Karpas-422 (cell line): ENCODE measurements around the gene ATP4B. TPM values are rescaled to one million over a fixed set of nuclear protein-coding genes. Genes with fewer than 3 reads are reported as not detected.
"Not testable (repeated sequence)": the region's sequence is repeated elsewhere in the genome, so short reads cannot be mapped to it uniquely, and the experiment has no call there.

ENCODE experiments used
- DNase-seq: peaks from one replicate; pipeline ENCODE4 v3.0.0-alpha.2; 2015
- H2AFZ ChIP-seq: fragments of 200-600 bp; sonication (generic); 2 replicates; pipeline ENCODE4 v1.6.1; 2014; ENCODE audit warnings: antibody characterized with exemption, low read length, mixed read lengths
- H3K27ac ChIP-seq: fragments of 200-600 bp; sonication (generic); 2 replicates; pipeline ENCODE4 v1.5.1; 2014; ENCODE audit warnings: mild to moderate bottlenecking, low read length, moderate library complexity
- H3K27me3 ChIP-seq: fragments of 200-600 bp; sonication (generic); 2 replicates; pipeline ENCODE4 v1.6.1; 2014; ENCODE audit warnings: low read length, mixed read lengths
- H3K36me3 ChIP-seq: fragments of 200-600 bp; sonication (generic); 2 replicates; pipeline ENCODE4 v1.6.1; 2014; ENCODE audit warnings: low read length, mixed read lengths; ENCODE audit not compliant: insufficient read depth
- H3K4me1 ChIP-seq: fragments of 200-600 bp; sonication (generic); 2 replicates; pipeline ENCODE4 v1.6.1; 2014; ENCODE audit warnings: mild to moderate bottlenecking, low read length, mixed read lengths
- H3K4me2 ChIP-seq: fragments of 200-600 bp; sonication (generic); 2 replicates; pipeline ENCODE4 v1.6.1; 2014; ENCODE audit warnings: low read length, low read depth, mild to moderate bottlenecking; ENCODE audit not compliant: poor library complexity, severe bottlenecking
- H3K4me3 ChIP-seq: fragments of 200-600 bp; sonication (generic); 2 replicates; pipeline ENCODE4 v1.5.1; 2014; ENCODE audit warnings: mild to moderate bottlenecking, antibody characterized with exemption, low read length, mixed read lengths
- H3K79me2 ChIP-seq: fragments of 200-600 bp; sonication (generic); 2 replicates; pipeline ENCODE4 v1.6.1; 2014; ENCODE audit warnings: mild to moderate bottlenecking, low read length, mixed read lengths
- H3K9ac ChIP-seq: fragments of 200-600 bp; sonication (generic); 2 replicates; pipeline ENCODE4 v1.6.0; 2014; ENCODE audit warnings: low read length
- H3K9me2 ChIP-seq: fragments of 200-600 bp; sonication (generic), shearing (Covaris generic); replicated peaks from 2 replicates; pipeline ENCODE4 v1.6.0; 2014; ENCODE audit warnings: mild to moderate bottlenecking, low read length, moderate library complexity; ENCODE audit not compliant: insufficient read depth
- H3K9me3 ChIP-seq: fragments of 300-700, 200-600 bp; sonication (generic); 2 replicates; pipeline ENCODE4 v1.6.1; 2014; ENCODE audit warnings: low read length, mixed read lengths
- H4K20me1 ChIP-seq: fragments of 200-600 bp; sonication (generic); 2 replicates; pipeline ENCODE4 v1.6.1; 2014; ENCODE audit warnings: mild to moderate bottlenecking, antibody characterized with exemption, low read length, low read depth; ENCODE audit not compliant: insufficient read depth
- total RNA-seq: library from RNA; depleted of rRNA; stranded (reverse); fragments of >200 nt; shearing (Covaris generic); gene quantifications from 2 replicates; pipeline ENCODE4 v1.2.3, GENCODE V29; 2014; ENCODE audit warnings: low replicate concordance

The ATP4B gene
- total RNA-seq, 1 experiment from 2014 or later: not detected

DNA sequence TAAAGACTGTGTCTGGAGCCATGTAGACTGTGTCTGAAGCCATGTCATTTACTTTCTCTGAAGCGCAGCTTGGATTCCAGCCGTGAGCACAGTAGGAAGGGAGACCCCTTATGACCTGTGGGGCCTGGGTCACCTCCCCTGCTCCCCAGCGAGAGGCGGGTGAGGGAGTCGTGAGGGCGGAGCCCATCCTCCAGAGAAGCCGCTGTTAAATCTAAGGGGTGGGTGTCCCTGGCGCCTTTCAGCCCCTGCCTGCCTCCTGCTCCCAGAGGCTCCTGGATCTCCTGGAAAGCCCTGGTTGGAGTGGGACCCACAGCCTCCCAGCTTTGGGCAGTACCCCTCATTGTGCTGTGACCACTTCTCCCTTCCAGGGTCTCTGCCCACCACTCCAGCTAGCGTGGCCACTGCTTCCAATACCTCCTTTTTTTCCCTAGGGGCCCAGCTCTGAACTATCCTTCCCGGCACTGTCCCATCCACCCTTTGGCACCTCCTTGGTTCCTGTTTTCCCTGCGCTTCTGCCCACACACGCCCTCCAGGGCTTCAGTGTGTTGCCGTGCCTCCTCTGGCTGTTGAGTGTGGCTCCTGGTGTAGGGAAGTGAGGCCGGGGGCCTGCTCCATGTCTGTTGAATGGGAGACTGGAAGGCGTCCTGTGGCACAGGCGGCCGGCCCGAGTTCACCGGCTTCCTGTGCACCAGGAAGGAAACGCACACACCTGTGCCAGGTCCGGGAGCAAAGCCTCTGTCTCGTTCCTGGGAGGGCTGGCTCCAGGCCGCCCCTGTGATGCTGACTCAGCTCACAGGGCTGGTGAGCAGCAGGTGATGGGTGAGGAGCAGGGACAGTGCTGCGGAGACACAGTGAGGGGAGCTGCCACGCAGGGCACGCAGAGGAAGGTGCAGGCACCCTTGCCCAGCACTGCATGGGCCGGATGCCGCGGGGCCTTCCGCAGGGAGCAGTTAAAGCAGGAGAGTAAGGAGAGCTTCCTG lies 29.4 kb downstream of the ATP4B start:
- Histone ChIP-seq H3K9ac (no peak overlapping the region), H3K4me1 (no peaks in the 10 kb centered on the region), H3K79me2 (peaks cover 71% of the 10 kb centered on the region), H3K27ac (no peak overlapping the region), H4K20me1 (peaks cover 68% of the 10 kb centered on the region), H3K4me2 (no peak overlapping the region), H2AFZ (no peak overlapping the region), H3K27me3 (no peaks in the 10 kb centered on the region), H3K9me3 (no peaks in the 10 kb centered on the region), H3K4me3 (no peak overlapping the region), H3K9me2 (no peaks in the 10 kb centered on the region), H3K36me3 (peaks cover 13% of the 10 kb centered on the region)
- DNase-seq: no peak

DNA sequence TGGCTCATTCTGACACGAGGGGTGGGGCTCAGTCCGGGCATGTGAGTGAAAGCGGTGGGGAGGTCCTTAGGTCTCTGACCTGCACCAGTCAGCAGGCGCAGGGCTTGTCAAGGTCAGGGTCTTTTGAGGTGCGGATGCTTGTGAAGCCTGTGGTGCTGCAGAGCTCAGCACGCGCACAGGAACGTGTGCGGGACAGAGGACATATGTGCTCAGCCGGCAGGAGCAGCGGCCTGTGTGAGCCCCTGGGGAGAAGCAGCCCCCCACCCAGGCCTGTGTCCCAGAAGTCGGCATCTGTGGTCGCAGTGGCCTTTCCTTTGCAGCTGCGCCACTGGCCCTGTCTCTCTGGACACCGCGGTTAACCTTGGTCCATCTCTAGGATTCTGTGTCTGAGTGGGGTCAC lies 30.9 kb downstream of the ATP4B start:
- H3K9ac ChIP-seq: no peak overlapping the region
- H3K9me2 ChIP-seq: no peaks in the 10 kb centered on the region
- H2AFZ ChIP-seq: no peak overlapping the region
- no peak for DNase-seq
- no peak overlapping the region for H3K4me3 ChIP-seq
- H4K20me1 ChIP-seq: peaks cover 68% of the 10 kb centered on the region
- H3K36me3 ChIP-seq: peaks cover 25% of the 10 kb centered on the region
- H3K4me1 ChIP-seq: no peaks in the 10 kb centered on the region
- no peak overlapping the region for H3K27ac ChIP-seq
- no peaks in the 10 kb centered on the region for H3K9me3 ChIP-seq
- no peak overlapping the region for H3K4me2 ChIP-seq
- H3K27me3 ChIP-seq: no peaks in the 10 kb centered on the region
- peaks cover 85% of the 10 kb centered on the region for H3K79me2 ChIP-seq

DNA sequence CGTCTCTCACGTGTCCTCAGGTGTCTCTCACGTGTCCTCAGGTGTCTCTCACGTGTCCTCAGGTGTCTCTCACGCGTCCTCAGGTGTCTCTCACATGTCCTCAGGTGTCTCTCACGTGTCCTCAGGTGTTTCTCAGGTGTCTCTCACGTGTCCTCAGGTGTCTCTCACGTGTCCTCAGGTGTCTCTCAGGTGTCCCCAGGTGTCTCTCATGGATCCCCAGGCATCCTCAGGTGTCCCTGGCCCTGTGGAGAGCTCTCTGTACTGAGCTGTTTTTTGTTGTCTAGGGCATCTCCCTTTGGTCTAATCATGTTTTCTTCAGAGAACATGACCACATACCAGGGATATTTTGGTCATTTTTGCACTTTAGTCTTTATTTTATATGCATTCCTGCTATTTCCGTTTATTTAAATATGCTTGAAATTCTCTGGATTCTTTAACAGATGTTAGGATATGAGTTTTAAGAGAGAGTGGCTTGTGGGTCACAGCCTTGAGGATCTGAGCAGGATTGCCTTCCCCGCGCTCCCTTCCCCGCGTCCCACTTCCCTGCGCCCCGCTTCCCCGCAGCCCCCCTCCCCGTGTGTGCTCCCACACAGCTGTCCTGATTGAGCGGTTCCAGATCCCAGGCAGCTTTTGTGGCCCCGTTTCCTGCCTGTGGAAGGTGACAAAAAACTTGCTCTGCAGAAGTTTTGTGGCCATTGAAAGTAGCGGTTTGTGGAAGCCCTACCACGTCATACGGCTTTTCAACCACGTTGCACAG lies 31.9 kb downstream of the ATP4B start:
- H3K9ac ChIP-seq: no peak overlapping the region
- H3K9me2 ChIP-seq: no peaks in the 10 kb centered on the region
- no peak overlapping the region for H3K4me2 ChIP-seq
- H3K4me1 ChIP-seq: no peaks in the 10 kb centered on the region
- H3K9me3 ChIP-seq: no peaks in the 10 kb centered on the region
- H3K27ac ChIP-seq: no peak overlapping the region
- H2AFZ ChIP-seq: no peak overlapping the region
- H3K4me3 ChIP-seq: no peak overlapping the region
- H4K20me1 ChIP-seq: peaks cover 63% of the 10 kb centered on the region
- no peak for DNase-seq
- no peaks in the 10 kb centered on the region for H3K27me3 ChIP-seq
- peaks cover 87% of the 10 kb centered on the region for H3K79me2 ChIP-seq
- H3K36me3 ChIP-seq: peaks cover 17% of the 10 kb centered on the region; the same call in 1 of the 2 replicates

DNA sequence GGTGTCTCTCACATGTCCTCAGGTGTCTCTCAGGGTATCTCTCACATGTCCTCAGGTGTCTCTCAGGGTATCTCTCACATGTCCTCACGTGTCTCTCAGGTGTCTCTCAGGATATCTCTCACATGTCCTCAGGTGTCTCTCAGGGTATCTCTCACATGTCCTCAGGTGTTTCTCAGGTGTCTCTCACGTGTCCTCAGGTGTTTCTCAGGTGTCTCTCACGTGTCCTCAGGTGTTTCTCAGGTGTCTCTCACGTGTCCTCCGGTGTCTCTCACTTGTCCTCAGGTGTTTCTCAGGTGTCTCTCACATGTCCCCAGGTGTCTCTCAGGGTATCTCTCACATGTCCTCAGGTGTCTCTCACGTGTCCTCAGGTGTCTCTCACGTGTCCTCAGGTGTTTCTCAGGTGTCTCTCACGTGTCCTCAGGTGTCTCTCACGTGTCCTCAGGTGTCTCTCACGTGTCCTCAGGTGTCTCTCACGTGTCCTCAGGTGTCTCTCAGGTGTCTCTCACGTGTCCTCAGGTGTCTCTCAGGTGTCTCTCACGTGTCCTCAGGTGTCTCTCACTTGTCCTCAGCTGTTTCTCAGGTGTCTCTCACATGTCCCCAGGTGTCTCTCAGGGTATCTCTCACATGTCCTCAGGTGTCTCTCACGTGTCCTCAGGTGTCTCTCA lies 33.2 kb downstream of the ATP4B start:
- H3K4me1 ChIP-seq, H3K27me3 ChIP-seq, H3K9ac ChIP-seq, H2AFZ ChIP-seq, H3K4me2 ChIP-seq, H3K9me3 ChIP-seq, H3K27ac ChIP-seq, H3K9me2 ChIP-seq, DNase-seq, H3K4me3 ChIP-seq: not testable (repeated sequence)
- H3K36me3 ChIP-seq: peaks cover 17% of the 10 kb centered on the region; the same call in 1 of the 2 replicates
- peaks cover 52% of the 10 kb centered on the region for H4K20me1 ChIP-seq
- peaks cover 90% of the 10 kb centered on the region for H3K79me2 ChIP-seq

DNA sequence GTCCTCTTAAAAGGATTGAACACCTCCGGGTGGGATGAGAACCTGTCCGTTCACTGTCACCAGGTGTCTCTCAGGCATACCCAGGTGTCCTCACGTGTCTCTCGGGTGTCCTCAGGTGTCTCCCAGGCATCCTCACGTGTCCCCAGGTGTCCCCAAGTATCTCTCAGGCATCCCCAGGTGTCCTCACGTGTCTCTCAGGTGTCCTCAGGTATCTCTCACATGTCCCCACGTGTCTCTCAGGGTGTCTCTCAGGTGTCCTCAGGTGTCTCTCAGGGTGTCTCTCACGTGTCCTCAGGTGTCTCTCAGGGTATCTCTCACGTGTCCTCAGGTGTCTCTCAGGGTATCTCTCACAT lies 33.8 kb downstream of the ATP4B start:
- Histone ChIP-seq H2AFZ (no peak overlapping the region), H3K36me3 (peaks cover 17% of the 10 kb centered on the region; the same call in 1 of the 2 replicates), H3K9ac (no peak overlapping the region), H3K79me2 (peaks cover 88% of the 10 kb centered on the region), H3K9me2 (no peaks in the 10 kb centered on the region), H3K9me3 (no peaks in the 10 kb centered on the region), H3K27ac (no peak overlapping the region), H3K4me3 (no peak overlapping the region), H3K27me3 (no peaks in the 10 kb centered on the region), H3K4me2 (no peak overlapping the region), H3K4me1 (no peaks in the 10 kb centered on the region), H4K20me1 (peaks cover 46% of the 10 kb centered on the region)
- no peak for DNase-seq

DNA sequence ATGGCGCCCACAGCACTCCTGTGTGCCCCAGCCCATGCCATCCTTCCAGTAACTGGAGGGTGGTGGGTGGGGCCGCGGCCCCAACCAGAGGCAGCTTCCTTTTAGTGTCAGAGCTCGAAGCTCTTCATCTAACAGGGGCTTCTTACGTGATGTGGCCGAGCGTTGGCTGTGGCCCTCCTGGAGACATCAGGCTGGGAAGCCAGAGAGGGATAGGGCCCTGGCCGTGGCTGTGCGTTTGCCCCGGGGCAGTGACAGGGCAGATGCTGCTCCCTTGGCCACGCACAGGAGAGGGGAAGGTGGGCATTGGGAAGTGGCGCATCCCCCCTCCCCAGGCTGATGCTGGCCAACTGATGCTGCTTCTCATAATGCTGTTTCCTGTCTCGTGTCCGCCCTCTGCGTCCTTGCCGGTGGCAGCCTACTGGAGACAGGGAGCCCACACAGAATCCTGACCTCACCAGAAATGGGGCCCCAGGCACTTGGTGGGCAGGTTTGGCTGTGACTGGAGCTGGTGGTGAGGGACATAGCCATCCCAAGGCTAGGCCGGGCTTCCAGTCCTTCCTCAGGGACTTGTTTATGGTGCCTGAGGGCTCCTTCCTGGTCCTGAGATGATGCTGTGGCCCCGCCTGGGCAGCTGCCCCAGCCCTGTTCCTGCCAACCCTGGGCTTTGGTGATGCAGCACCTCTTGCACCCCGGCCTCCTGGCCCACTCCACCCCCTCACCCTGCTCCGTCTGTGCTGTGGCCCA lies 34.3 kb downstream of the ATP4B start:
- DNase-seq: no peak
- Histone ChIP-seq H4K20me1 (peaks cover 45% of the 10 kb centered on the region), H3K9me2 (no peaks in the 10 kb centered on the region), H3K27ac (no peak overlapping the region), H3K4me2 (no peak overlapping the region), H3K9ac (no peak overlapping the region), H3K36me3 (peaks cover 17% of the 10 kb centered on the region; the same call in 1 of the 2 replicates), H3K4me3 (no peak overlapping the region), H3K27me3 (no peaks in the 10 kb centered on the region), H2AFZ (no peak overlapping the region), H3K9me3 (no peaks in the 10 kb centered on the region), H3K79me2 (peaks cover 87% of the 10 kb centered on the region), H3K4me1 (no peaks in the 10 kb centered on the region)

DNA sequence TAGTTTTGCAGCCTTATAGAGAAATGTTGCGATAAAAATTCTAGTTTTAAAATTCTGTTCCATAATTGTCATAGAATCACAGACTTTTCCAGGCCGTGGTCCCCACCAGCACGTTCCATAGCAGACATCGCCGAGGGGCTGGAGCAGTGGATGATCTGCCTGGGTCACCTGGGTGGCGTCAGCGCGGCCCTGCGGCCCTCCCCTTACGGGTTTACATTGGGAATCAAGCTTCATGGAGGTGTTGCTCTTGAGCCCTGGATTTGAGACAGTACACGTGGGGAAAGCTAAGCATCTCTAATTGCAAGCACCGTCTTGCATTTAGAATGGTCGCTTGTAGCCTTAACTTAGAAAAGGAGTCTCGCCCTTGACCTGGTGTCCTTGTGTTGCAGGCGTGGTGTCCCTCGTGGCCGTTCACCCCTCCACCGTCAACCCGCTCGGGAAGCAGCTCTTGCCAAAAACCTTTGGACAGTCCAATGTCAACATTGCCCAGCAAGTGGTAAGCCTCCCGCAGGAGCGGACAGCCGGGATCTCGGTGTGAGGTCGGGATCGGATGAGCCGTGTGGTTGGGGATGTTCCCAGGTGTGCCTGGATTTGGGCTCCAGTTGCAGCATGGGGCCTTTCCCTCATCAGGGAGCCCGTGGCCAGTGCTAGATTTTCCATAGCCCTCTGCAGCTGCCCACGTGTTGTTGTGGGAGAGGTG lies 35.1 kb downstream of the ATP4B start:
- Histone ChIP-seq H3K9ac (no peak overlapping the region), H3K4me1 (no peaks in the 10 kb centered on the region), H3K27me3 (no peaks in the 10 kb centered on the region), H3K4me3 (no peak overlapping the region), H3K4me2 (no peak overlapping the region), H3K79me2 (peaks cover 87% of the 10 kb centered on the region), H3K9me2 (no peaks in the 10 kb centered on the region), H4K20me1 (peaks cover 42% of the 10 kb centered on the region), H2AFZ (no peak overlapping the region), H3K27ac (no peak overlapping the region), H3K36me3 (peaks cover 17% of the 10 kb centered on the region; the same call in 1 of the 2 replicates), H3K9me3 (no peaks in the 10 kb centered on the region)
- no peak for DNase-seq
